Hematopoietic multipotent progenitor cell treated with erythropoietin and hydrocortisone succinate and interleukin-3 and kit ligand, for 6 days (in vitro differentiated cells): Measurements from ENCODE around the gene ADAM12.

Experiments
- DNase-seq: peaks from one replicate; pipeline ENCODE4 v3.0.0-alpha.2; 2015

ADAM12 gene

GRCh38 chr10:126101325-126101724, 287.0 kb downstream of the ADAM12 start:
- DNase-seq: no peak

GRCh38 chr10:126099366-126099765, 288.9 kb downstream of the ADAM12 start:
- DNase-seq: no peak

- peak; percentile 14 for DNase-seq
Observed at GRCh38 chr10:126098226-126098581, 290.1 kb downstream of the ADAM12 start.

- DNase-seq: peak; percentile 18
Observed at GRCh38 chr10:126097558-126098225, 290.6 kb downstream of the ADAM12 start.

GRCh38 chr10:126094537-126094936, 293.7 kb downstream of the ADAM12 start:
- no peak for DNase-seq

GRCh38 chr10:126092366-126093215, 295.7 kb downstream of the ADAM12 start:
- peak; percentile 23 for DNase-seq

GRCh38 chr10:126090911-126091728, 297.2 kb downstream of the ADAM12 start:
- no peak for DNase-seq

GRCh38 chr10:126090443-126090842, 297.8 kb downstream of the ADAM12 start:
- no peak for DNase-seq

GRCh38 chr10:126087796-126088505, 300.3 kb downstream of the ADAM12 start:
- DNase-seq: no peak

GRCh38 chr10:126087153-126087680, 301.1 kb downstream of the ADAM12 start:
- no peak for DNase-seq

- no peak for DNase-seq
Observed at GRCh38 chr10:126085806-126086205, 302.5 kb downstream of the ADAM12 start.

- DNase-seq: no peak
Observed at GRCh38 chr10:126084369-126084768, 303.9 kb downstream of the ADAM12 start.

GRCh38 chr10:126083009-126083408, 305.3 kb downstream of the ADAM12 start:
- DNase-seq: no peak

GRCh38 chr10:126081841-126082466, 306.3 kb downstream of the ADAM12 start:
- DNase-seq: no peak

- no peak for DNase-seq
Observed at GRCh38 chr10:126080879-126081411, 307.3 kb downstream of the ADAM12 start.

GRCh38 chr10:126080291-126080825, 307.9 kb downstream of the ADAM12 start:
- DNase-seq: no peak

GRCh38 chr10:126075009-126075408, 313.3 kb downstream of the ADAM12 start:
- DNase-seq: no peak

GRCh38 chr10:126074291-126074690, 314.0 kb downstream of the ADAM12 start:
- DNase-seq: no peak

- no peak for DNase-seq
Observed at GRCh38 chr10:126073606-126074005, 314.7 kb downstream of the ADAM12 start.

- no peak for DNase-seq
Observed at GRCh38 chr10:126072622-126073021, 315.7 kb downstream of the ADAM12 start.

- DNase-seq: no peak
Observed at GRCh38 chr10:126070476-126071215, 317.6 kb downstream of the ADAM12 start.
